ENCODE results near the gene ZNF331.

The ZNF331 gene

GRCh38 chr19:53520547-53521372, 17.2 kb upstream of the ZNF331 start:
- DNase-seq (ENCODE audit: low read depth in 2 of 2), result peak; percentile 75

- DNase-seq (ENCODE audit: low read depth in 2 of 2), result no peak
These were observed 16.4 kb upstream of the ZNF331 start for GRCh38 chr19:53521373-53522202.

DNA sequence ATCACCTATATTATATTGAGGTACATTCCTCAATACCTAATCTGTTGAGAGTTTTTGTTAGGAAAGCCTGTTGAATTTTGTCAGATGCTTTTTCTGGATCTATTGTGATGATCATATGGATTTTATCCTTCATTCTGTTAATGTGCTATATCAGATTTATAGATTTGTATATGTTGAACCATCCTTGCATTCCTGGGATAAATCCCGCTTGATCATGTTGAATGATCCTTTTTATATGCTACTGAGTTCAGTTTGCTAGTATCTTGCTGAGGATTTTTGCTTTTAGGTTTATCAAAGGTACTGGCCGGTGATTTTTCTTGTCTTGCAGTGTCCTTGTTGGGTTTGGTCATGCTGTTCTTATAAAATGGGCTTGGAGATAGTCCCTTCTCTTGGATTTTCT, 12.0 kb upstream of the ZNF331 start:
- DNase-seq (ENCODE audit: low read depth in 2 of 2), result no peak

DNA sequence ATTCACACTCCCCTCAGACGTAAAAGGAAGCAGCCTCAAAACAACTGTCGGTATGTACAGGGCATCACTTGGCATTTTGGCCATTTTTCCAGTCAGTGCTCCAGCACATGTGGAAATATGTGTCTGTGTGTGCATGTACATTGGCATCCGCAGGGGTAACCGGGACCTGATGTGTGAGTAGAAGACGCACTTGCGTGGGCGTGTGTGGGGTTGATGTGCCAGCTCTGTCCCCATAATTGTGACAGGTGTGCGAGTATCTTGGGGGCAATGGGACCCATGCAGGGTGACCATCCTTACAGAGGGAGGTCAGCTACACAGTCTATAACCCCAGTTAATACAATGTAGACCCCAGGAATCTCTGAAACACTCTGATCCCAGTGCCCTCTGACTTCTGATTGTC, 7.3 kb upstream of the ZNF331 start:
- DNase-seq (ENCODE audit: low read depth in 2 of 2), result no peak

GRCh38 chr19:53531457-53531856, 6.5 kb upstream of the ZNF331 start:
- no peak for DNase-seq (ENCODE audit: low read depth in 2 of 2)

- no peak for DNase-seq (ENCODE audit: low read depth in 2 of 2)
These were observed 5.6 kb upstream of the ZNF331 start for GRCh38 chr19:53532362-53532761.

- no peak for DNase-seq (ENCODE audit: low read depth in 2 of 2)
These were observed 1.8 kb upstream of the ZNF331 start for GRCh38 chr19:53536225-53536548.

- DNase-seq (ENCODE audit: low read depth in 2 of 2), result no peak
These were observed 824 bp upstream of the ZNF331 start for GRCh38 chr19:53537121-53537520.

- no peak for DNase-seq (ENCODE audit: low read depth in 2 of 2)
These were observed 599 bp downstream of the ZNF331 start for GRCh38 chr19:53538378-53539109.

DNA sequence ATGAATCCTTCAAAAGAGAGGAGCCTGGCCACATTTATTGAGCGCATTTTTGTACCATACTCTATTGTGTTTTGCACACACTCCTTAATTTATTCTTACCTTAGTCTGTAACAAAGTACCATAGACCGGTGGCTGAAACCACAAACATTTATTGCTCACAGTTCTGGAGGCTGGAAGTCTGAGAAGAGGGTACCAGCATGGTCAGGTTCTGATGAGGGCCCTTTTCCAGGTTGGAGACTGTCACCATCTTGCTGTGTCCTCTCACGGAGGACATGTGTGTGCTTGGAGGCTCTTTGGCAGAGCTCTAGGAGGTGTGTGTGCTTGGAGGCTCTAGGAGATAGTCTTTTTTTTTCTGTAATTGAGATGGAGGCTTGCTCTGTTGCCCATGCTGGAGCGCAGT, 2.1 kb downstream of the ZNF331 start:
- no peak for DNase-seq (ENCODE audit: low read depth in 2 of 2)

DNA sequence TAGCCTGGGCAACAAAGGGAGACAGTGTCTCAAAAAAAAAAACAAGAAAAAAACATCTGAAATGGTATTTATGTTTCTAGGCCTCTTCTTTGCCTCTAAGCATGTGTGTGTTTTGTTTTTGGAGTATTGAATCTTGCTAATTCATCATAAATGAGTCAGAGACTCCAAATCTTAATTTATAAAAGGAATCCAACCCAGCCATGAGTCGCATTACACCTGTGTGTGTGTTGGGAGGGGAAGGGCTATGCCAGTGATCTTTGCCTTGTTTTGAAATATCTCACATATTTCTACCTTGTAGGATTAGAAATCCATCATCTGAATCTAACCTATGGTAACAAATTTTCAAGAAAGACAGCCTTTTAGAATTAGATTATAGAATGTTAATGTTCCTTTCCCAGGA, 4.0 kb downstream of the ZNF331 start:
- no peak for DNase-seq (ENCODE audit: low read depth in 2 of 2)

DNA sequence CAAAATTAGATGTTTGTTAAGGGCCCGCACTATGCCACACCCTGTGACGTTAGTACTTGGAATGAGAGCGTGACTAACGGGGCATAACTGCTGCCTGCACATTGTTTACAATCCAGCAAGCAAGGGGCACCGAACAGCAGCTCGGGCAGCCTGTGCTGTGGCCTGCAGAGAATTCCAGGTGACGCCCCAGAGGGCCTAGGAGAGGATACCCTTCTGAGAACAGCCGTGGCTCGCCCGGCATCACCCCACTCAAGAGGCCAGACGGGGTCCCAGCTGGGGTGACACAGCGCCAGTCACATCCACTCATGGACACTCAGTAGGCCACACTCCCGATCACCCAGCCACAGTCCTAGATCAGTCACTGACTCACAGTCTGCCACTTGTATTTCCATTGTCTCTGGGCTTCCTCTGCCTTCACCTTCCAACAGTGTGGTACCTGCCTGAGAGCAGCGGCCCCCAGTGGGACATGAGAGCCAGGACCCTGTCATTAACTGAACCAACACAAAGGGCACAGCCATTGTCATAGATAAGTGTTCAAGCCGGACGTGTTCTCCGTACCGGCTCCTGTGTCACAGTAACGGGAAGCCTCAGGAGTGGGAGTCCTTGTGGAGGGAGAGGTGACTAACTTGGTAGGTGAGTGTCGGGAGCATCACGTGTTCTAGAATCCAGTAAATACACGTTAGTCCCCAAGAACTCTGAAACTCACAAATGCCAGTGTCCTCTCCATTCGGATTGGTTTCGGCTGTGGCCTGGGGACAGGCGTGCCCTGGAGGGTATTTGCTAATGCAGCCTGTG, 7.5 kb downstream of the ZNF331 start:
- no peak for DNase-seq (ENCODE audit: low read depth in 2 of 2)

DNA sequence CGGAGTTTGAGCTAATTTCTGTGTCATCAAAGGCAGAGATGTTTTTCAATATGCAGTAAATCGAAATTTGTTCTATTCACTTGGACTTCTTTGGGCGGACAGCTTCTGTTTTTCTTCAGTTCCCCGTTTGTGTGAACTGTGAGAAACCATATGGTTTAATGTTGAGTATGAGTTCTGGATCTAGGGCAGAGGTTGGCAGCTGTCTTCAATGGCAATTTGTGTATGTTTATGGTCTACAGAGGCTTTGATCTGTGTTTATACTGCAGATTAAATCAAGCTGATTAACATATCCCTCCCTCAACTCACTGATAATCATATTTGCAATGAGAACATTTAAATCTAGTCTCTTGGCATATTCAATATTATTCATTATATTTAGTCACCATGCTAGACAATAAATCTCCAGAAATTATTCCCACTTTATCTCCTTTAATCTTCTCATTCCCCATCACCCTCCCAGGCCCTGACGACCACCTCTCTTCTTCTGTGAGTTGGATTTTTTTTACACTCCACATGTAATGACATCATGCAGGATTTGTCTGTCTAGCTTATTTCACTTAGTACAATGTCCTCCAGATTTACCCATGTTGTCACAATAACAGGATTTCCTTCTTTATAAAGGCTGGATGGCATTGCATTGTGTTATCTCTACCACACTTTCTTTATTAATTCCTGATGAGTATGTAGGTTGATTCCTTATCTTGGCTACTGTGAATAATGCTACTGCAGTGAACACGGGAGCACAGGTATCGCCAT, 9.0 kb downstream of the ZNF331 start:
- DNase-seq (ENCODE audit: low read depth in 2 of 2), result no peak

DNA sequence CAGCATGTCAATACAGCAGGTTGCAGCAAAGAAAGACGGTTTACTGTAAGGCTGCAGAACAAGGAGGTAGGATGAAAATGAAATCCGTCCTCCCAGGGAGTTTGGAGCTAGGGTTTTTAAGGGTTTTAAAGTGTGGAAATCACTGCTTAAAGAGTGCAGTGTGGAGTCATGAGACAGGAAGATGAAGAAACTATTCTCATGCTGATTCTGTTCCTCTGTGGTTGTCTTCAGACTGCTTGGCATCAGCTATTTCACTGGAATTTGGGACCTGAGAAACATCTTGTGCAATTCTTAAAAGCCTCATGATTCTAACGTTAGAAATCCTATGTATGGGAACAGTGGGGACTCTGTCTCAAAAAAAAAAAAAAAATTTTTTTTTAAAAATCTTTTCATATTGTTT, 11.4 kb downstream of the ZNF331 start:
- DNase-seq (ENCODE audit: low read depth in 2 of 2), result no peak

DNA sequence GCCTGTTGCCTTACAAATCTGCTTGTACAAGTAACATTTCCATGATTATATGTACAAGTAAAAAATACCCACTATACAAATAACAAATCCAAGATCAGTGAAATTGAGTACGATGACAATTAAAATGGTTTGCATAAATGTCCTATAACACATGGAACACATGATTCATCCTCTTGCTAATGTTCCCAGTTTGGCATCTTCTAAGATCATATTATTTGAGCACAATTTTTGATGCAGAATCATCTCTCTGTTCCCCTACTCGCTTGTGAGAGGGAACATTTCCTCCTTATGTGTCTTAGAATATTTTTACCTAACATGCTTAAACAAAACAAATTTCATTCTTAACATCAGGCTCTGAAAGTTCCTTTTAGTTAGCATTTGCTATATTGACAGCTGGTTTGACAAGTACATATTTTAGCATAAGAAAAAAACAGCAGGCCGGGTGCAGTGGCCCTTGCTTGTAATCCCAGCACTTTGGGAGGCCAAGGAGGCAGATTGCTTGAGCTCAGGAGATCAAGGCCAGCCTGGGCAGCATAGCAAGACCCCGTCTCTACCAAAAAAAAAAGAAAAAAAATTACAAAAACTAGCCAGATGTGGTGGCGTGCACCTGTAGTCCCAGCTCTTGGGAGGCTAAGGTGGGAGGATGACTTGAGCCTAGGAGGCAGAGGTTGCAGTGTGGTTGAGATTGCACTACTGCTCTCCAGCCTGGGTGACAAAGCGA, 14.2 kb downstream of the ZNF331 start:
- DNase-seq (ENCODE audit: low read depth in 2 of 2), result no peak

DNA sequence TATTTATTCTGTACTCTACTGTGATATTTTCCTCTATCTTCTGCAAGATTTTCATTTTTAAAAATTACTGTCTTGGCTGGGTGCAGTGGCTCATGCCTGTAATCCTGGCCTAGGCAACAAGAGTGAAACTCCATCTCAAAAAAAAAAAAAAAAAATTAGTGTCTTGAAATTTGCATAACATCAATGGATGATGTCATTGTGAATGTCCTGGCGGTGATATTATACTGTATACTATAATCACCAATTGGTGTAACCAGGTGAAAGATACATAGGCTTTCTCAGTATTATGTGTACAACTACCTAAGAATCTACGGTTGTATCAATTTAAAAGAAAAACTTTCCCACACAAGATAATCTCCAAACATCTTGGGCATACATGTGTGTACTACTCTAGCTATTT, 15.2 kb downstream of the ZNF331 start:
- DNase-seq (ENCODE audit: low read depth in 2 of 2), result no peak

DNA sequence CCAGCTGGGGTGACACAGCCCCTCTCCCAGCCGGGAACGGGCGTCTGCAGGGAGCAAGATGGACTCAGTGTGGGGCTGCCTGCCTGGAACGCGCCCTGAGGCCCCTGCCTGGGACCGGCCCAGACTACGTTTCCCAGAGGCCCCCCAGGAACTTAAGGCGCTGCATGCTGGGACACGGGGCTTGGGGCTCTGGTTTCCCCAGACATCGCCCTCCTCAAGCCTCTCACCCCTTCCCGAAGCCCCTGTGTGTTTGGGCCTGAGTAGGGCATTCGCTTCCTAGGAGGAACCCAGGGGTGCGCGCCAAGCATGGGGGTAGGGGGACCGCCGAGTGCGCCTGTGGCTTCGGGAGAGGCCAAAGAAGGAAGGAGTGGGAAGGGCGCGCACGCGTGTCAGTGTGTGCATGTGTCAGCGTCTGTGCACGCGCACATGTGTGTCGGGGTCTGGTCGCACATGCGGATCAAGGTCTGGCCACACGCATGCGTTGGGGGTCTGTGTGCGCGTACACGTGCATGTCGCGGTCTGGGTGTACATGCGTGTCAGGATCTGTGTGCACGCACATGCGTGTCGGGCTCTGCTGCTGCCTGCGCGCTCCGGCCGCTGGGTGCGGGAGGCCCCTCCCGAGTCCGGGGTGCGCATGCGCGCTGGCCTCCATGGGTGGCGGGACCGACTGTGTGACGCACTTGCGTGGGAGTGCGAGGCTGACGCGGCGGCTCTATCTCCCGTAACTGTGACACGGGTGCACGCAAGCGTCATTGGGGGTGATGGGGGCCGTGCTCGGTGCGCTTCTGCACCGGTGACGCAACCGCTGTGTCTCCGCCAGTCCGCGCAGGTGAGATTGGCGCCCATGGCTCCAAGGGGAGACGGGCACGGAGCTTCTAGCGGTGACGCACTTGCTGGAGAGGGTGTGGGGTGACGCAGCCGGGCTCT, 16.2 kb downstream of the ZNF331 start:
- peak; percentile 73 to 84 for DNase-seq (ENCODE audit: low read depth in 2 of 2)

DNA sequence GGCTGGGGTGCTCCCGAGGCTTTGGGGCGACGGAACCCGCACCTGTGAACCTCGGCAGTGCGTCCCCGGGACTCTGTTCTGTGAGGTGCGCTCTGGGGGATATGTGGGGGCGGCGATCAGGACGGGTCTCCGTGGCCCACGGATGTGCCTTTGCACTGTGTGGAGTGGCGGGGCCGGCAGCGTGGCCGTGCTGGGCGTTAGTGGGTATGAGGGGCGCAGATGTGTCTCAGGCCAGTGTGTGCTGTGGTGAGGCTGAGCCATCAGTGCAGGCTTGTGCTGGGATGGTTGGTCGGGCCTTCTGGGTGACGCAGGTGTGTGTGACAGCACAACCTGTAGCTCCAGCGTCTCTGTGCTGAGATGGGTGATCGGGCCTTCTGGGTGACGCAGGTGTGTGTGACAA, 16.9 kb downstream of the ZNF331 start:
- DNase-seq (ENCODE audit: low read depth in 2 of 2), result no peak

- DNase-seq (ENCODE audit: low read depth in 2 of 2), result no peak
These were observed 17.4 kb downstream of the ZNF331 start for GRCh38 chr19:53555352-53555751.

Measured in stimulated activated CD4-positive, alpha-beta T cell treated with anti-CD3 and anti-CD28 coated beads, Interleukin-12 subunit alpha, Interleukin-12 subunit beta, amount 100 ng/mL, for 24 hours (primary cell).